K562 (cell line): ENCODE results near the gene ZNF26. TPM values are rescaled to one million over a fixed set of nuclear protein-coding genes. Genes with fewer than 3 reads are reported as not detected.

Source experiments
- ATF4 ChIP-seq: fragments of 450-650 bp; formaldehyde crosslinking; IDR thresholded peaks from 2 replicates; pipeline ENCODE4 v1.4.0; 2022; ENCODE audit warnings: mild to moderate bottlenecking, moderate library complexity
- CHCHD3 ChIP-seq: fragments of 250-450 bp; sonication (Bioruptor Pico); IDR thresholded peaks from 2 replicates; pipeline ENCODE4 v2.1.2; 2022; ENCODE audit warnings: mild to moderate bottlenecking
- CREB1 ChIP-seq, 2 experiments: sonication (generic) in 1 of 2; formaldehyde crosslinking in 1 of 2; IDR thresholded peaks; 2 replicates each; pipeline versions ENCODE4 v1.6.1 to v1.8.0; 2012 to 2022; ENCODE audit warnings: inconsistent platforms in 1 of 2, mild to moderate bottlenecking in 1 of 2, missing genetic modification reagents in 1 of 2, moderate library complexity in 1 of 2
- DMBX1 ChIP-seq: fragments of 250-450 bp; sonication (Bioruptor Pico); IDR thresholded peaks from 2 replicates; pipeline ENCODE4 v1.8.0; 2022; ENCODE audit warnings: inconsistent platforms, mild to moderate bottlenecking, moderate library complexity, borderline replicate concordance
- DPF2 ChIP-seq: fragments of 450-650 bp; IDR thresholded peaks from 2 replicates; pipeline ENCODE4 v1.6.1; 2016
- KLF10 ChIP-seq: fragments of 250-450 bp; sonication (Bioruptor Pico); IDR thresholded peaks from 2 replicates; pipeline ENCODE4 v1.6.1; 2021; ENCODE audit warnings: matching md5 sums
- MECOM ChIP-seq: fragments of 250-450 bp; sonication (Bioruptor Pico); IDR thresholded peaks from 2 replicates; pipeline ENCODE4 v1.8.0; 2022; ENCODE audit warnings: inconsistent platforms
- RERE ChIP-seq: sonication (generic); formaldehyde crosslinking; IDR thresholded peaks from 2 replicates; pipeline ENCODE4 v1.8.0; 2023; ENCODE audit warnings: missing genetic modification reagents, mild to moderate bottlenecking, borderline replicate concordance
- SMARCB1 ChIP-seq: IDR thresholded peaks from 2 replicates; pipeline ENCODE4 v1.6.1; 2011; ENCODE audit warnings: improper control_type of control experiment, low read depth; ENCODE audit not compliant: insufficient read length
- SOX6 ChIP-seq: fragments of 450-650 bp; IDR thresholded peaks from 2 replicates; pipeline ENCODE4 v1.6.1; 2014; ENCODE audit warnings: mild to moderate bottlenecking
- TBP ChIP-seq: optimal IDR thresholded peaks from 2 replicates; pipeline ENCODE3; 2011; ENCODE audit warnings: low read depth, low read length, improper control_type of control experiment
- TFAP4 ChIP-seq: sonication (generic); formaldehyde crosslinking; IDR thresholded peaks from 2 replicates; pipeline ENCODE4 v1.8.0; 2022; ENCODE audit warnings: missing genetic modification reagents, mild to moderate bottlenecking, moderate library complexity, borderline replicate concordance
- THAP7 ChIP-seq: fragments of 250-450 bp; sonication (Bioruptor Pico); IDR thresholded peaks from 2 replicates; pipeline ENCODE4 v1.5.0; 2021
- ZBTB49 ChIP-seq: sonication (generic); formaldehyde crosslinking; IDR thresholded peaks from 2 replicates; pipeline ENCODE4 v1.8.0; 2022; ENCODE audit warnings: missing genetic modification reagents, mild to moderate bottlenecking, borderline replicate concordance
- ZNF707 ChIP-seq: fragments of 250-450 bp; sonication (Bioruptor Pico); conservative IDR thresholded peaks from 2 replicates; pipeline ENCODE4 v1.8.0; 2022; ENCODE audit warnings: inconsistent platforms, mild to moderate bottlenecking, moderate library complexity
- polyA plus RNA-seq, 8 experiments: library from polyadenylated mRNA; depleted of rRNA in 4 of 8; stranded (reverse) in 5 of 8; unstranded in 3 of 8; fragments of >200 nt; fragmentation: Nextera tagmentation in 2 of 8; fragmentation: Illumina TruSeq in 1 of 8; extraction: Ambion mirVana in 2 of 8; extraction: Trizol in 1 of 8; gene quantifications; 2 replicates each; pipeline versions ENCODE4 v1.2.1 to v1.2.3, GENCODE V29; 2011 to 2014; ENCODE audit warnings: inconsistent platforms in 1 of 8, missing spikeins in 1 of 8
- total RNA-seq, 7 experiments: library from RNA; depleted of rRNA in 6 of 7; stranded (reverse); fragments of >200 nt in 6 of 7; fragmentation: Illumina TruSeq in 2 of 7; extraction: Trizol in 2 of 7; gene quantifications; 2 replicates each; pipeline versions ENCODE4 v1.2.1 to v1.2.3, GENCODE V29; 2011 to 2021; ENCODE audit warnings: low replicate concordance in 1 of 7

The ZNF26 gene
- total and polyA plus RNA-seq, 9 of the 15 experiments (the other 6 are each of a cell fraction or from before 2014, with no cell fraction given) = 1.2 to 14.1 (median 8.0) TPM

GRCh38 chr12:132986001-132986884 is at the start of gene ZNF26 (continued):
- TF ChIP-seq TFAP4 = peak; percentile 93
- TF ChIP-seq TBP = peak; percentile 58
- no peak for TF ChIP-seq CHCHD3 (CRISPR knock-in tag)
- TF ChIP-seq SMARCB1 = no peak
- TF ChIP-seq ZNF707 (CRISPR knock-in tag) = no peak
- TF ChIP-seq DMBX1 (CRISPR knock-in tag) = no peak; the same call in 1 of the 2 replicates
- no peak for TF ChIP-seq MECOM (CRISPR knock-in tag)
- TF ChIP-seq KLF10 (CRISPR knock-in tag) = no peak
- no peak for TF ChIP-seq THAP7 (CRISPR knock-in tag)
- TF ChIP-seq DPF2 = no peak
- TF ChIP-seq ZBTB49 (CRISPR knock-in tag) = 0 out of 2 replicates have a peak, but pooled peaks have one; percentile 15
- TF ChIP-seq SOX6 = no peak
- no peak for TF ChIP-seq RERE (CRISPR knock-in tag)
- TF ChIP-seq ATF4 = no peak
- peak; percentile 98 for TF ChIP-seq CREB1 (IDR thresholded peaks at IDR 0.05)
- TF ChIP-seq CREB1 (CRISPR knock-in tag; IDR thresholded peaks at IDR 0.05) = peak; percentile 99
